HepG2 (cell line): ENCODE data around the gene EIF5A. TPM values are rescaled to one million over a fixed set of nuclear protein-coding genes. Genes with fewer than 3 reads are reported as not detected.

Experiments used
- BCL6 ChIP-seq: IDR thresholded peaks from 2 replicates; pipeline ENCODE4 v1.6.1; 2016; ENCODE audit warnings: missing genetic modification reagents, missing compliant biosample characterization
- EP300 ChIP-seq, 3 experiments: sonication (generic) in 1 of 3; formaldehyde crosslinking in 1 of 3; IDR thresholded peaks; 2 replicates each; pipeline versions ENCODE4 v1.5.1 to v1.6.1; 2011 to 2020; ENCODE audit warnings: low read depth in 2 of 3, low read length in 2 of 3, borderline replicate concordance in 1 of 3, improper control_type of control experiment in 1 of 3, mild to moderate bottlenecking in 1 of 3, missing genetic modification reagents in 1 of 3, moderate library complexity in 1 of 3
- FOXP4 ChIP-seq: sonication (generic); formaldehyde crosslinking; IDR thresholded peaks from 2 replicates; pipeline ENCODE4 v1.4.0; 2020; ENCODE audit warnings: missing genetic modification reagents
- GLI4 ChIP-seq: sonication (generic); formaldehyde crosslinking; IDR thresholded peaks from 2 replicates; pipeline ENCODE4 v1.5.1; 2020; ENCODE audit warnings: missing genetic modification reagents, mild to moderate bottlenecking, moderate library complexity, borderline replicate concordance
- HMGXB4 ChIP-seq, 2 experiments: sonication (generic) in 1 of 2; formaldehyde crosslinking in 1 of 2; IDR thresholded peaks; 2 replicates each; pipeline versions ENCODE4 v1.4.0 to v1.6.1; 2018 to 2020; ENCODE audit warnings: missing genetic modification reagents in 2 of 2, borderline replicate concordance in 1 of 2, low read depth in 1 of 2, mild to moderate bottlenecking in 1 of 2, missing biosample characterization in 1 of 2
- KAT8 ChIP-seq: IDR thresholded peaks from 2 replicates; pipeline ENCODE4 v1.6.1; 2016; ENCODE audit warnings: missing genetic modification reagents, missing compliant biosample characterization
- NCOA5 ChIP-seq: sonication (generic); formaldehyde crosslinking; IDR thresholded peaks from 2 replicates; pipeline ENCODE4 v1.4.0; 2020; ENCODE audit warnings: missing genetic modification reagents
- SIX4 ChIP-seq: sonication (generic); formaldehyde crosslinking; IDR thresholded peaks from 2 replicates; pipeline ENCODE4 v1.4.0; 2020; ENCODE audit warnings: missing genetic modification reagents
- WIZ ChIP-seq: sonication (generic); formaldehyde crosslinking; IDR thresholded peaks from 2 replicates; pipeline ENCODE4 v1.5.1; 2020; ENCODE audit warnings: mild to moderate bottlenecking, missing genetic modification reagents
- ZBTB37 ChIP-seq: sonication (generic); formaldehyde crosslinking; IDR thresholded peaks from 2 replicates; pipeline ENCODE4 v1.4.0; 2020; ENCODE audit warnings: mild to moderate bottlenecking, missing genetic modification reagents
- ZGPAT ChIP-seq: IDR thresholded peaks from 2 replicates; pipeline ENCODE4 v1.6.1; 2016; ENCODE audit warnings: mild to moderate bottlenecking
- ZNF225 ChIP-seq: sonication (generic); formaldehyde crosslinking; IDR thresholded peaks from 2 replicates; pipeline ENCODE4 v1.4.0; 2020; ENCODE audit warnings: mild to moderate bottlenecking, missing genetic modification reagents
- ZNF24 ChIP-seq: fragments of 450-650 bp; IDR thresholded peaks from 2 replicates; pipeline ENCODE4 v1.6.1; 2017; ENCODE audit warnings: antibody characterized with exemption, mild to moderate bottlenecking
- ZNF556 ChIP-seq: sonication (generic); formaldehyde crosslinking; IDR thresholded peaks from 2 replicates; pipeline ENCODE4 v1.4.0; 2020; ENCODE audit warnings: mild to moderate bottlenecking, missing genetic modification reagents, borderline replicate concordance
- ZNF614 ChIP-seq: IDR thresholded peaks from 2 replicates; pipeline ENCODE4 v1.6.1; 2018; ENCODE audit warnings: missing biosample characterization, missing genetic modification reagents, inconsistent platforms, borderline replicate concordance
- ZNF788 ChIP-seq: sonication (generic); formaldehyde crosslinking; IDR thresholded peaks from 2 replicates; pipeline ENCODE4 v1.5.0; 2020; ENCODE audit warnings: mild to moderate bottlenecking, missing genetic modification reagents, borderline replicate concordance
- polyA plus RNA-seq, 8 experiments: library from polyadenylated mRNA; depleted of rRNA in 3 of 8; stranded (reverse) in 7 of 8; unstranded in 1 of 8; fragments of >200 nt; fragmentation: Illumina TruSeq in 4 of 8; extraction: Trizol in 4 of 8; gene quantifications; 2 replicates each; pipeline versions ENCODE4 v1.2.1 to v1.2.3, GENCODE V29; 2011 to 2016; ENCODE audit warnings: low read depth in 4 of 8, missing spikeins in 1 of 8, mixed read lengths in 1 of 8; ENCODE audit not compliant: insufficient read depth in 1 of 8
- total RNA-seq, 5 experiments: library from RNA; depleted of rRNA; stranded (reverse); fragments of >200 nt; fragmentation: Illumina TruSeq; extraction: Trizol; gene quantifications; 2 replicates each; pipeline ENCODE4 v1.2.3, GENCODE V29; 2016; ENCODE audit warnings: low read depth in 1 of 5

The EIF5A gene
- total and polyA plus RNA-seq, 2 of the 13 experiments (the other 11 are each of a cell fraction or from before 2014, with no cell fraction given), result 319 to 337 TPM

GRCh38 chr17:7281953-7282751 lies 25.3 kb upstream of the EIF5A start (continued):
- TF ChIP-seq ZGPAT (CRISPR knock-in tag), result peak; percentile 29; the same call in 1 of the 2 replicates
- peak; percentile 29; the same call in 1 of the 2 replicates for TF ChIP-seq BCL6
- no peak for TF ChIP-seq KAT8 (CRISPR knock-in tag)
- no peak for TF ChIP-seq EP300 (IDR thresholded peaks at IDR 0.05; ENCODE audit: low read depth in 2 of 2, low read length in 2 of 2)
- TF ChIP-seq EP300 (CRISPR knock-in tag; IDR thresholded peaks at IDR 0.05; ENCODE audit: borderline replicate concordance), result no peak
- TF ChIP-seq HMGXB4 (CRISPR knock-in tag; IDR thresholded peaks at IDR 0.05; ENCODE audit: borderline replicate concordance in 1 of 2, low read depth in 1 of 2), result peak in 1 of 2 experiments; percentile 49; a peak in 1 of 4 replicates
- TF ChIP-seq ZBTB37 (CRISPR knock-in tag), result no peak
- no peak for TF ChIP-seq GLI4
- no peak for TF ChIP-seq ZNF24
- TF ChIP-seq WIZ (CRISPR knock-in tag), result no peak
- TF ChIP-seq ZNF614 (CRISPR knock-in tag), result 0 out of 2 replicates have a peak, but pooled peaks have one; percentile 20
- TF ChIP-seq ZNF556, result 0 out of 2 replicates have a peak, but pooled peaks have one; percentile 21
- TF ChIP-seq FOXP4 (CRISPR knock-in tag), result 0 out of 2 replicates have a peak, but pooled peaks have one; percentile 27
- peak; percentile 19; the same call in 1 of the 2 replicates for TF ChIP-seq ZNF788
- no peak for TF ChIP-seq ZNF225
- peak; percentile 78 for TF ChIP-seq SIX4 (CRISPR knock-in tag)
- no peak for TF ChIP-seq NCOA5 (CRISPR knock-in tag)
